Keratinocyte (primary cell): ENCODE measurements around the gene NME7. TPM values are rescaled to one million over a fixed set of nuclear protein-coding genes. Genes with fewer than 3 reads are reported as not detected.

Experiments
- DNase-seq: peaks from one replicate; pipeline ENCODE4 v3.0.0-alpha.2; 2011; ENCODE audit warnings: low read depth, missing footprints, low spot score
- FAIRE-seq: peaks from 2 replicates; lab custom pipeline; 2011; peaks lifted over from hg19 to GRCh38; lab: Jason Lieb, UNC
- H2AFZ ChIP-seq: 2 replicates; pipeline ENCODE4 v1.6.0; 2012; ENCODE audit warnings: low read length, control low read depth, inconsistent platforms; ENCODE audit not compliant: control insufficient read depth
- H3K27ac ChIP-seq: 2 replicates; pipeline ENCODE4 v1.5.1; 2011; ENCODE audit warnings: low read length; ENCODE audit not compliant: control insufficient read depth, insufficient read depth
- H3K27me3 ChIP-seq: 3 replicates; pipeline ENCODE4 v1.6.0; 2011; ENCODE audit warnings: low read length; ENCODE audit not compliant: control insufficient read depth, insufficient read depth; ENCODE audit errors: extremely low read depth
- H3K36me3 ChIP-seq, 2 experiments: 2 replicates in 1 of 2; 3 replicates in 1 of 2; pipeline ENCODE4 v1.5.1; 2011; ENCODE audit warnings: low read length in 2 of 2, mild to moderate bottlenecking in 1 of 2; ENCODE audit not compliant: control insufficient read depth in 2 of 2, insufficient read depth in 2 of 2; ENCODE audit errors: extremely low read depth in 1 of 2
- H3K4me1 ChIP-seq: 3 replicates; pipeline ENCODE4 v1.5.1; 2011; ENCODE audit warnings: low read length; ENCODE audit not compliant: control insufficient read depth, insufficient read depth; ENCODE audit errors: extremely low read depth
- H3K4me2 ChIP-seq: 3 replicates; pipeline ENCODE4 v1.6.0; 2011; ENCODE audit warnings: low read depth, low read length; ENCODE audit not compliant: control insufficient read depth, insufficient read depth; ENCODE audit errors: extremely low read depth
- H3K4me3 ChIP-seq, 3 experiments: fragments of 200-600 bp in 1 of 3; sonication (generic) in 1 of 3; 2 replicates in 2 of 3; 3 replicates in 1 of 3; pipeline ENCODE4 v1.5.1; 2011 to 2016; ENCODE audit warnings: low read length in 3 of 3, mild to moderate bottlenecking in 3 of 3, control low read depth in 2 of 3, inconsistent platforms in 1 of 3, low read depth in 1 of 3, mixed read lengths in 1 of 3, mixed run types in 1 of 3, moderate library complexity in 1 of 3; ENCODE audit not compliant: control insufficient read depth in 2 of 3, insufficient read depth in 2 of 3; ENCODE audit errors: extremely low read depth in 1 of 3
- H3K79me2 ChIP-seq: 2 replicates; pipeline ENCODE4 v1.6.0; 2012; ENCODE audit warnings: low read length; ENCODE audit not compliant: control insufficient read depth, insufficient read depth
- H3K9ac ChIP-seq: 3 replicates; pipeline ENCODE4 v1.6.0; 2011; ENCODE audit warnings: low read length; ENCODE audit not compliant: control insufficient read depth, insufficient read depth; ENCODE audit errors: extremely low read depth
- H3K9me1 ChIP-seq: 3 replicates; pipeline ENCODE4 v1.6.0; 2011; ENCODE audit warnings: low read length; ENCODE audit not compliant: control insufficient read depth, insufficient read depth; ENCODE audit errors: extremely low read depth
- H3K9me3 ChIP-seq: 2 replicates; pipeline ENCODE4 v1.5.1; 2012; ENCODE audit warnings: low read depth, low read length; ENCODE audit not compliant: control insufficient read depth
- H4K20me1 ChIP-seq: 3 replicates; pipeline ENCODE4 v1.6.0; 2011; ENCODE audit warnings: low read length; ENCODE audit not compliant: control insufficient read depth, insufficient read depth; ENCODE audit errors: extremely low read depth
- EZH2 ChIP-seq: IDR thresholded peaks from one replicate; pipeline ENCODE4 v1.6.1; 2012; ENCODE audit warnings: inconsistent platforms, mild to moderate bottlenecking, low read length, moderate library complexity
- dilution Hi-C: fragments of 300-500 bp; cut with MboI; formaldehyde crosslinking; loops from one replicate; pipeline ENCODE4 v1.7.0; 2020; ENCODE audit warnings: low sequenced_read_pairs; ENCODE audit not compliant: extremely low pct_ligation_motif_present
- polyA plus RNA-seq, 5 experiments: library from polyadenylated mRNA; depleted of rRNA in 3 of 5; stranded (reverse) in 3 of 5; stranded (forward) in 1 of 5; unstranded in 1 of 5; fragments of >200 nt; gene quantifications; 1 replicate in 1 of 5; 2 replicates in 3 of 5; 3 replicates in 1 of 5; pipeline versions ENCODE4 v1.2.1 to v1.2.3, GENCODE V29; 2011 to 2012; ENCODE audit warnings: missing spikeins in 2 of 5, low read depth in 1 of 5, low replicate concordance in 1 of 5
- TF ChIP-seq, protein P1 (sequence below), 3 experiments: IDR thresholded peaks in 1 of 3; conservative IDR thresholded peaks in 1 of 3; optimal IDR thresholded peaks in 1 of 3; 2 replicates in 2 of 3; 3 replicates in 1 of 3; pipeline versions ENCODE3 to v1.5.1; 2011; ENCODE audit warnings: low read length in 3 of 3, mild to moderate bottlenecking in 3 of 3, moderate library complexity in 2 of 3, control low read depth in 1 of 3, inconsistent platforms in 1 of 3; ENCODE audit not compliant: insufficient read depth in 2 of 3; ENCODE audit errors: extremely low read depth in 1 of 3

The NME7 gene
- polyA plus RNA-seq, 1 donor (not counting 4 experiments of a cell fraction or from before 2014, with no cell fraction given), result 52.9 TPM

DNA sequence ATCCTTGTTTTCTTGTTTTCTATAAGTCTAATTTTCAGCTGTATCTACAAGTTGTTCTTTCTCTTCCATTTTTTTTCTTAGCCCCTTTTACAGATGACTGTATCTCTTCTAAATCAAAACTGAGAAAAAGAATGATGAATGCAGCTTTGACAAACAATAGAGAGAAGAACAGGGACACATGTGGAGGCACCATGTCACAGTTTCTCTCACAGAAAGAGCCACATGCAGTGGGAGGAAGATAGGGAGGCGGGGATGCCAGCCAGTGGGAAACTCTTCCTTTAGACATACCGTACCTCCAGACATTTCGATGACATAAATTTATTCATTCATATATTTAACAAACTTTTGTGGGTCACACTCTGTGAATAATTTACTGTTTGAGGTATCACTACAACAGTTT, 45.5 kb downstream of the NME7 start:
- no peak for DNase-seq
- Histone ChIP-seq H3K27me3 (no peaks in the 10 kb centered on the region), H3K9me3 (no peaks in the 10 kb centered on the region), H3K36me3 (peaks cover 0 to 3% of the 10 kb centered on the region in 2 experiments), H3K79me2 (peaks cover 11% of the 10 kb centered on the region), H3K9me1 (no peaks in the 10 kb centered on the region), H3K4me3 (no peak overlapping the region), H3K4me1 (peaks cover 8% of the 10 kb centered on the region), H2AFZ (no peak overlapping the region), H3K4me2 (no peak overlapping the region), H4K20me1 (no peaks in the 10 kb centered on the region), H3K9ac (no peak overlapping the region), H3K27ac (no peak overlapping the region)
- TF ChIP-seq, protein P1, sequence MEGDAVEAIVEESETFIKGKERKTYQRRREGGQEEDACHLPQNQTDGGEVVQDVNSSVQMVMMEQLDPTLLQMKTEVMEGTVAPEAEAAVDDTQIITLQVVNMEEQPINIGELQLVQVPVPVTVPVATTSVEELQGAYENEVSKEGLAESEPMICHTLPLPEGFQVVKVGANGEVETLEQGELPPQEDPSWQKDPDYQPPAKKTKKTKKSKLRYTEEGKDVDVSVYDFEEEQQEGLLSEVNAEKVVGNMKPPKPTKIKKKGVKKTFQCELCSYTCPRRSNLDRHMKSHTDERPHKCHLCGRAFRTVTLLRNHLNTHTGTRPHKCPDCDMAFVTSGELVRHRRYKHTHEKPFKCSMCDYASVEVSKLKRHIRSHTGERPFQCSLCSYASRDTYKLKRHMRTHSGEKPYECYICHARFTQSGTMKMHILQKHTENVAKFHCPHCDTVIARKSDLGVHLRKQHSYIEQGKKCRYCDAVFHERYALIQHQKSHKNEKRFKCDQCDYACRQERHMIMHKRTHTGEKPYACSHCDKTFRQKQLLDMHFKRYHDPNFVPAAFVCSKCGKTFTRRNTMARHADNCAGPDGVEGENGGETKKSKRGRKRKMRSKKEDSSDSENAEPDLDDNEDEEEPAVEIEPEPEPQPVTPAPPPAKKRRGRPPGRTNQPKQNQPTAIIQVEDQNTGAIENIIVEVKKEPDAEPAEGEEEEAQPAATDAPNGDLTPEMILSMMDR (optimal IDR thresholded peaks at IDR 0.05 in 1 of 3, IDR thresholded peaks at IDR 0.05 in 1 of 3, conservative IDR thresholded peaks at IDR 0.05 in 1 of 3; ENCODE audit: extremely low read depth in 1 of 3, insufficient read depth in 2 of 3, low read length in 3 of 3), result no peak
- dilution Hi-C loops, result no loop called here
- no peak for FAIRE-seq

DNA sequence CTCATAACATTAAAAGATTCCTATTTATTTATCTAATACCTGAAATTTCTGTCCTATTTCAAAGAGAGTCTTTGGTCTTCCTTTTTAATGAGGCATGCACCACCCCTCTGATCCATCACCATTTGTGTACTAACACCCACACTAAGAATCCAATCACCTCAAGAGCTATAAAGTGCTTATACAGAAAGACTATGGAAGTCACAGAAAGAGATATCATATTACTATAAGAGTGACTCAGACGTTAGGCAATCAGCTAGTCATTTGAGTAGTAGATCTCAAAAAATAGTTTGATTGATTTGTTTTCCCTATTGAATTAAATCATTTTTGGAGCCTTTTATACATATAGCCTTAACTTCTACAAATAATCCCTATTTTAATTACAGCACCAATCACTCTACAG, 46.1 kb downstream of the NME7 start:
- no peak for TF ChIP-seq EZH2
- TF ChIP-seq, protein P1 (optimal IDR thresholded peaks at IDR 0.05 in 1 of 3, IDR thresholded peaks at IDR 0.05 in 1 of 3, conservative IDR thresholded peaks at IDR 0.05 in 1 of 3; ENCODE audit: extremely low read depth in 1 of 3, insufficient read depth in 2 of 3, low read length in 3 of 3), result no peak
- no peak overlapping the region for H2AFZ ChIP-seq
- H3K27me3 ChIP-seq, result no peaks in the 10 kb centered on the region
- no peaks in the 10 kb centered on the region for H4K20me1 ChIP-seq
- FAIRE-seq (no peak), DNase-seq (no peak)
- H3K4me2 ChIP-seq, result no peak overlapping the region
- peaks cover 10% of the 10 kb centered on the region for H3K79me2 ChIP-seq
- dilution Hi-C loops, result no loop called here
- H3K9me3 ChIP-seq, result no peaks in the 10 kb centered on the region
- no peaks in the 10 kb centered on the region for H3K9me1 ChIP-seq
- peaks cover 0 to 3% of the 10 kb centered on the region in 2 experiments for H3K36me3 ChIP-seq
- no peak overlapping the region for H3K4me3 ChIP-seq
- no peak overlapping the region for H3K9ac ChIP-seq
- H3K4me1 ChIP-seq, result peaks cover 2% of the 10 kb centered on the region
- H3K27ac ChIP-seq, result no peak overlapping the region
